ENCODE results near the gene TLR4. TPM values are rescaled to one million over a fixed set of nuclear protein-coding genes. Genes with fewer than 3 reads are reported as not detected.

The TLR4 gene
- total RNA-seq, 2 donors from 2014 or later = 13.4 to 20.0 TPM

DNA sequence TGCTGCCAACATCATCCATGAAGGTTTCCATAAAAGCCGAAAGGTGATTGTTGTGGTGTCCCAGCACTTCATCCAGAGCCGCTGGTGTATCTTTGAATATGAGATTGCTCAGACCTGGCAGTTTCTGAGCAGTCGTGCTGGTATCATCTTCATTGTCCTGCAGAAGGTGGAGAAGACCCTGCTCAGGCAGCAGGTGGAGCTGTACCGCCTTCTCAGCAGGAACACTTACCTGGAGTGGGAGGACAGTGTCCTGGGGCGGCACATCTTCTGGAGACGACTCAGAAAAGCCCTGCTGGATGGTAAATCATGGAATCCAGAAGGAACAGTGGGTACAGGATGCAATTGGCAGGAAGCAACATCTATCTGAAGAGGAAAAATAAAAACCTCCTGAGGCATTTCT is 10.1 kb downstream of the TLR4 start:
- H3K4me3 ChIP-seq = no peak overlapping the region
- H3K27me3 ChIP-seq = no peaks in the 10 kb centered on the region
- peaks cover 0 to 20% of the 10 kb centered on the region in 2 donors for H3K4me1 ChIP-seq
- no peak overlapping the region for H3K27ac ChIP-seq
- no peak for DNase-seq (ENCODE audit: low spot score)
- H3K9me3 ChIP-seq = no peaks in the 10 kb centered on the region
- peaks cover 41% of the 10 kb centered on the region for H3K36me3 ChIP-seq
- TF ChIP-seq, protein P1, sequence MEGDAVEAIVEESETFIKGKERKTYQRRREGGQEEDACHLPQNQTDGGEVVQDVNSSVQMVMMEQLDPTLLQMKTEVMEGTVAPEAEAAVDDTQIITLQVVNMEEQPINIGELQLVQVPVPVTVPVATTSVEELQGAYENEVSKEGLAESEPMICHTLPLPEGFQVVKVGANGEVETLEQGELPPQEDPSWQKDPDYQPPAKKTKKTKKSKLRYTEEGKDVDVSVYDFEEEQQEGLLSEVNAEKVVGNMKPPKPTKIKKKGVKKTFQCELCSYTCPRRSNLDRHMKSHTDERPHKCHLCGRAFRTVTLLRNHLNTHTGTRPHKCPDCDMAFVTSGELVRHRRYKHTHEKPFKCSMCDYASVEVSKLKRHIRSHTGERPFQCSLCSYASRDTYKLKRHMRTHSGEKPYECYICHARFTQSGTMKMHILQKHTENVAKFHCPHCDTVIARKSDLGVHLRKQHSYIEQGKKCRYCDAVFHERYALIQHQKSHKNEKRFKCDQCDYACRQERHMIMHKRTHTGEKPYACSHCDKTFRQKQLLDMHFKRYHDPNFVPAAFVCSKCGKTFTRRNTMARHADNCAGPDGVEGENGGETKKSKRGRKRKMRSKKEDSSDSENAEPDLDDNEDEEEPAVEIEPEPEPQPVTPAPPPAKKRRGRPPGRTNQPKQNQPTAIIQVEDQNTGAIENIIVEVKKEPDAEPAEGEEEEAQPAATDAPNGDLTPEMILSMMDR (IDR thresholded peaks at IDR 0.05) = peak in 1 of 2 donors; percentile 32

GRCh38 chr9:117715411-117715989 is 11.3 kb downstream of the TLR4 start:
- no peak for DNase-seq (ENCODE audit: low spot score)
- TF ChIP-seq, protein P1 (IDR thresholded peaks at IDR 0.05) = no peak
- H3K9me3 ChIP-seq = no peaks in the 10 kb centered on the region
- H3K27ac ChIP-seq = no peak overlapping the region
- no peak overlapping the region for H3K4me3 ChIP-seq
- peaks cover 34% of the 10 kb centered on the region for H3K36me3 ChIP-seq
- peaks cover 0 to 32% of the 10 kb centered on the region in 2 donors for H3K4me1 ChIP-seq
- H3K27me3 ChIP-seq = no peaks in the 10 kb centered on the region

DNA sequence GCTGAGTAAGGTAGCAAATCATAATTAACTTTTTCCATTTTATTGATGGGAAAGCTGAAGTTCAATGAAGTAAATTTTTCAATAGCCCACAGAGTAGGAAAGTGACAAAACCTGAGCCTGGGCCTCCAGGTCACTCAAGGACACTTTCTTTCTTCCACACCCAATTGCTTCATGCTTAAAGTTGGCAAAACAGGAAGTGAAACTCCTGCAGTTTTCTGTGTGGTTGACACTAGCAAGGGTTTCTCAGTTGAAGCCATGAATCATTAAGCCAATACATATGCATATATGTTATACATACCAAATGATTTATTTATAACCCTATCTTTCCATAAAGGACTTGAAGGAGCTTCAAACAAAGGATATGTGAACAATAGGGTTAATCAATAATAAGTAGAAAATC is 13.9 kb downstream of the TLR4 start:
- no peaks in the 10 kb centered on the region for H3K27me3 ChIP-seq
- peaks cover 0 to 58% of the 10 kb centered on the region in 2 donors for H3K4me1 ChIP-seq
- DNase-seq (ENCODE audit: low spot score) = no peak
- peaks cover 17% of the 10 kb centered on the region for H3K36me3 ChIP-seq
- no peaks in the 10 kb centered on the region for H3K9me3 ChIP-seq
- H3K4me3 ChIP-seq = no peak overlapping the region
- TF ChIP-seq, protein P1 (IDR thresholded peaks at IDR 0.05) = no peak
- H3K27ac ChIP-seq = no peak overlapping the region

GRCh38 chr9:117718701-117719100 is 14.5 kb downstream of the TLR4 start:
- H3K27me3 ChIP-seq = no peaks in the 10 kb centered on the region
- peak overlapping the region in 1 of 2 donors; percentile 17 for H3K27ac ChIP-seq
- TF ChIP-seq, protein P1 (IDR thresholded peaks at IDR 0.05) = no peak
- no peak for DNase-seq (ENCODE audit: low spot score)
- H3K9me3 ChIP-seq = no peaks in the 10 kb centered on the region
- peaks cover 0 to 64% of the 10 kb centered on the region in 2 donors for H3K4me1 ChIP-seq
- H3K36me3 ChIP-seq = peaks cover 11% of the 10 kb centered on the region
- H3K4me3 ChIP-seq = no peak overlapping the region

DNA sequence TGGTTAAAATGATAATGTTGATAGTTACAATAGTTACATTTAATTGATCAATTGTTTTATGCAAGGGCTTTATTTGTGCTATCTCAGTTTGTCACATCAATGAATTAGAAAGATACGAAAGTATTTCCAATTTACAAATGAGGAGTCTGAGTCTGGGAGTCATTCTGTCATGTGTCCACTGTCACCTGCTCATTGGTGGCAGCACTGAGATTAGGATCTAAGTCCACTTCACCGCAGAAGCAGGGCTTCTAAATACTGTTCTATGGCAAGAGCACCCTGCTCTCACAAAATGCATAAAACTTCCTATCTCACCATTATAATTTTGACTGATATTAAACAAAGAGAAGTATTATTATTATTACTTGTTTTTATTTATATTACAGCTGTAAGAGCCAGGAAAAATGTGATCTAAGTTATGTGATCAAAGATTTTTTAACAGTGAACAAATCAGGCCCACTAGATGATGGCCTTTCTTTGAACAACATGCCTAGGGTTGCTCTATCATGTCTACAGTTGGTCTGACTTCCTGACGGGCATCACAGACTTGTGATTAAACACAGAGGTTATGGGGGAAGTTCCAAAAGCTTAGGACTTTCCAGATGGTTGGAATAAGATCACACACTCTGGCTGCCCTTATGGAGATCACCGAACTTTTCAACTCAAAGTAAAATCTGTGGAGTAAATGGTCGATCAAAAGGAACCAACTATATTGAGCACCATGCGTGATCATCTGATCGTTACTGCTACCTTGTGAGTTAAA is 15.1 kb downstream of the TLR4 start:
- TF ChIP-seq, protein P1 (IDR thresholded peaks at IDR 0.05) = no peak
- Histone ChIP-seq H3K36me3 (peaks cover 4% of the 10 kb centered on the region), H3K4me3 (no peak overlapping the region), H3K27me3 (no peaks in the 10 kb centered on the region), H3K27ac (peak overlapping the region; percentile 17 to 60), H3K4me1 (peaks cover 0 to 71% of the 10 kb centered on the region in 2 donors), H3K9me3 (no peaks in the 10 kb centered on the region)
- no peak for DNase-seq (ENCODE audit: low spot score)

Data from right atrium auricular region (tissue), 2 donors.